Measurements from ENCODE around the gene EAF1.

EAF1 gene

GRCh38 chr3:15428539-15428938 is 1.1 kb downstream of the EAF1 start:
- DNase-seq (ENCODE audit: low spot score): peak; percentile 21
- peak overlapping the region; percentile 94 for H3K4me3 Mint-ChIP-seq
- H3K4me1 Mint-ChIP-seq (ENCODE audit: low read depth): peaks cover 37% of the 10 kb centered on the region
- H3K9me3 Mint-ChIP-seq: peaks cover 6% of the 10 kb centered on the region
- peak overlapping the region; percentile 92 for H3K27ac Mint-ChIP-seq
- no peaks in the 10 kb centered on the region for H3K27me3 Mint-ChIP-seq (ENCODE audit: low read depth)
- H3K36me3 Mint-ChIP-seq (ENCODE audit: low read depth): peaks cover 36% of the 10 kb centered on the region

GRCh38 chr3:15429080-15429479 is 1.7 kb downstream of the EAF1 start:
- H3K9me3 Mint-ChIP-seq: peaks cover 6% of the 10 kb centered on the region
- H3K27ac Mint-ChIP-seq: peak overlapping the region; percentile 92
- H3K36me3 Mint-ChIP-seq (ENCODE audit: low read depth): peaks cover 37% of the 10 kb centered on the region
- H3K4me3 Mint-ChIP-seq: peak overlapping the region; percentile 94
- H3K4me1 Mint-ChIP-seq (ENCODE audit: low read depth): peaks cover 37% of the 10 kb centered on the region
- DNase-seq (ENCODE audit: low spot score): no peak
- H3K27me3 Mint-ChIP-seq (ENCODE audit: low read depth): no peaks in the 10 kb centered on the region

- Mint-ChIP-seq H3K9me3 (peaks cover 6% of the 10 kb centered on the region), H3K36me3 (ENCODE audit: low read depth) (peaks cover 43% of the 10 kb centered on the region), H3K27me3 (ENCODE audit: low read depth) (no peaks in the 10 kb centered on the region), H3K4me1 (ENCODE audit: low read depth) (peaks cover 32% of the 10 kb centered on the region), H3K4me3 (no peak overlapping the region), H3K27ac (no peak overlapping the region)
- DNase-seq (ENCODE audit: low spot score): no peak
These were observed 3.2 kb downstream of the EAF1 start for GRCh38 chr3:15430624-15431023.

- Mint-ChIP-seq H3K4me1 (ENCODE audit: low read depth) (peaks cover 24% of the 10 kb centered on the region), H3K36me3 (ENCODE audit: low read depth) (peaks cover 45% of the 10 kb centered on the region), H3K9me3 (peaks cover 6% of the 10 kb centered on the region), H3K27me3 (ENCODE audit: low read depth) (no peaks in the 10 kb centered on the region), H3K27ac (no peak overlapping the region), H3K4me3 (no peak overlapping the region)
- no peak for DNase-seq (ENCODE audit: low spot score)
These were observed 3.9 kb downstream of the EAF1 start for GRCh38 chr3:15431256-15431837.

GRCh38 chr3:15433531-15433930 is 6.1 kb downstream of the EAF1 start:
- Mint-ChIP-seq H3K9me3 (no peaks in the 10 kb centered on the region), H3K4me1 (ENCODE audit: low read depth) (peaks cover 14% of the 10 kb centered on the region), H3K27me3 (ENCODE audit: low read depth) (no peaks in the 10 kb centered on the region), H3K36me3 (ENCODE audit: low read depth) (peaks cover 49% of the 10 kb centered on the region), H3K4me3 (no peak overlapping the region), H3K27ac (no peak overlapping the region)
- DNase-seq (ENCODE audit: low spot score): no peak

- no peak overlapping the region for H3K27ac Mint-ChIP-seq
These were observed 7.4 kb downstream of the EAF1 start for GRCh38 chr3:15434756-15435155.

GRCh38 chr3:15436246-15436645 is 8.8 kb downstream of the EAF1 start:
- Mint-ChIP-seq H3K4me3 (no peak overlapping the region), H3K36me3 (ENCODE audit: low read depth) (peaks cover 67% of the 10 kb centered on the region), H3K27me3 (ENCODE audit: low read depth) (no peaks in the 10 kb centered on the region), H3K4me1 (ENCODE audit: low read depth) (peaks cover 12% of the 10 kb centered on the region), H3K27ac (no peak overlapping the region), H3K9me3 (no peaks in the 10 kb centered on the region)
- DNase-seq (ENCODE audit: low spot score): no peak

More at GRCh38 chr3:15434756-15435155, 7.4 kb downstream of the EAF1 start:
- Mint-ChIP-seq H3K4me3 (no peak overlapping the region), H3K27me3 (ENCODE audit: low read depth) (no peaks in the 10 kb centered on the region), H3K36me3 (ENCODE audit: low read depth) (peaks cover 57% of the 10 kb centered on the region), H3K9me3 (no peaks in the 10 kb centered on the region), H3K4me1 (ENCODE audit: low read depth) (peaks cover 5% of the 10 kb centered on the region)
- no peak for DNase-seq (ENCODE audit: low spot score)

GRCh38 chr3:15438983-15439382 is 11.6 kb downstream of the EAF1 start:
- Mint-ChIP-seq H3K36me3 (ENCODE audit: low read depth) (peaks cover 75% of the 10 kb centered on the region), H3K9me3 (no peaks in the 10 kb centered on the region), H3K4me3 (no peak overlapping the region), H3K4me1 (ENCODE audit: low read depth) (peaks cover 12% of the 10 kb centered on the region), H3K27me3 (ENCODE audit: low read depth) (no peaks in the 10 kb centered on the region), H3K27ac (no peak overlapping the region)
- no peak for DNase-seq (ENCODE audit: low spot score)

- H3K36me3 Mint-ChIP-seq (ENCODE audit: low read depth): peaks cover 72% of the 10 kb centered on the region
- peaks cover 12% of the 10 kb centered on the region for H3K4me1 Mint-ChIP-seq (ENCODE audit: low read depth)
- H3K9me3 Mint-ChIP-seq: no peaks in the 10 kb centered on the region
- H3K27me3 Mint-ChIP-seq (ENCODE audit: low read depth): no peaks in the 10 kb centered on the region
- no peak overlapping the region for H3K27ac Mint-ChIP-seq
- DNase-seq (ENCODE audit: low spot score): no peak
- no peak overlapping the region for H3K4me3 Mint-ChIP-seq
These were observed 12.1 kb downstream of the EAF1 start for GRCh38 chr3:15439476-15439875.

- H3K36me3 Mint-ChIP-seq (ENCODE audit: low read depth): peaks cover 66% of the 10 kb centered on the region
- H3K4me3 Mint-ChIP-seq: no peak overlapping the region
These were observed 13.5 kb downstream of the EAF1 start for GRCh38 chr3:15440891-15441290.

GRCh38 chr3:15443826-15444524 is 16.6 kb downstream of the EAF1 start:
- H3K9me3 Mint-ChIP-seq: no peaks in the 10 kb centered on the region
- peaks cover 12% of the 10 kb centered on the region for H3K4me1 Mint-ChIP-seq (ENCODE audit: low read depth)
- peaks cover 42% of the 10 kb centered on the region for H3K36me3 Mint-ChIP-seq (ENCODE audit: low read depth)
- H3K27me3 Mint-ChIP-seq (ENCODE audit: low read depth): no peaks in the 10 kb centered on the region
- no peak overlapping the region for H3K27ac Mint-ChIP-seq
- H3K4me3 Mint-ChIP-seq: no peak overlapping the region
- no peak for DNase-seq (ENCODE audit: low spot score)

More at GRCh38 chr3:15440891-15441290, 13.5 kb downstream of the EAF1 start:
- no peaks in the 10 kb centered on the region for H3K27me3 Mint-ChIP-seq (ENCODE audit: low read depth)
- no peak for DNase-seq (ENCODE audit: low spot score)
- peak overlapping the region; percentile 38 for H3K27ac Mint-ChIP-seq
- no peaks in the 10 kb centered on the region for H3K9me3 Mint-ChIP-seq
- peaks cover 12% of the 10 kb centered on the region for H3K4me1 Mint-ChIP-seq (ENCODE audit: low read depth)

- Mint-ChIP-seq H3K4me3 (no peak overlapping the region), H3K9me3 (no peaks in the 10 kb centered on the region), H3K4me1 (ENCODE audit: low read depth) (no peaks in the 10 kb centered on the region), H3K36me3 (ENCODE audit: low read depth) (peaks cover 2% of the 10 kb centered on the region), H3K27ac (no peak overlapping the region), H3K27me3 (ENCODE audit: low read depth) (no peaks in the 10 kb centered on the region)
- DNase-seq (ENCODE audit: low spot score): no peak
These were observed 22.3 kb downstream of the EAF1 start for GRCh38 chr3:15449489-15450224.

- Mint-ChIP-seq H3K36me3 (ENCODE audit: low read depth) (no peaks in the 10 kb centered on the region), H3K4me3 (no peak overlapping the region), H3K9me3 (no peaks in the 10 kb centered on the region), H3K27me3 (ENCODE audit: low read depth) (no peaks in the 10 kb centered on the region), H3K4me1 (ENCODE audit: low read depth) (no peaks in the 10 kb centered on the region), H3K27ac (no peak overlapping the region)
- DNase-seq (ENCODE audit: low spot score): no peak
These were observed 23.2 kb downstream of the EAF1 start for GRCh38 chr3:15450438-15451215.
